Loucy (cell line): ENCODE data around the gene MACF1.
"Not testable (repeated sequence)": the region's sequence is repeated elsewhere in the genome, so short reads cannot be mapped to it uniquely, and the experiment has no call there.

Experiments
- H2AFZ ChIP-seq: fragments of 200-600 bp; sonication (generic); 2 replicates; pipeline ENCODE4 v1.6.0; 2016; ENCODE audit warnings: antibody characterized with exemption, mild to moderate bottlenecking, low read length, moderate library complexity
- H3F3A ChIP-seq: fragments of 200-600 bp; 2 replicates; pipeline ENCODE4 v1.6.0; 2016; ENCODE audit warnings: antibody characterized with exemption, low read depth, mild to moderate bottlenecking
- H3K27me3 ChIP-seq: fragments of 200-600 bp; sonication (generic); 2 replicates; pipeline ENCODE4 v1.6.1; 2014; ENCODE audit warnings: low read length, mild to moderate bottlenecking; ENCODE audit not compliant: insufficient read depth, poor library complexity, severe bottlenecking
- H3K36me3 ChIP-seq: fragments of 200-600 bp; sonication (generic); 2 replicates; pipeline ENCODE4 v1.6.1; 2016; ENCODE audit warnings: low read length; ENCODE audit not compliant: insufficient read depth
- H3K4me1 ChIP-seq: fragments of 200-600 bp; sonication (generic); 2 replicates; pipeline ENCODE4 v1.5.1; 2014; ENCODE audit warnings: low read length, mild to moderate bottlenecking; ENCODE audit not compliant: insufficient read depth, poor library complexity, severe bottlenecking
- H3K4me2 ChIP-seq: fragments of 200-600 bp; sonication (generic); 2 replicates; pipeline ENCODE4 v1.6.0; 2014; ENCODE audit warnings: antibody characterized with exemption, low read length, low read depth, mild to moderate bottlenecking; ENCODE audit not compliant: poor library complexity, severe bottlenecking
- H3K4me3 ChIP-seq: fragments of 200-600 bp; sonication (generic); 2 replicates; pipeline ENCODE4 v1.5.1; 2014; ENCODE audit warnings: low read length, mild to moderate bottlenecking, mixed read lengths; ENCODE audit not compliant: poor library complexity, severe bottlenecking
- H3K79me2 ChIP-seq: fragments of 200-600 bp; sonication (generic); 2 replicates; pipeline ENCODE4 v1.6.1; 2014; ENCODE audit warnings: low read length; ENCODE audit not compliant: insufficient read depth
- H3K9ac ChIP-seq: fragments of 200-600 bp; sonication (generic); 2 replicates; pipeline ENCODE4 v1.6.0; 2014; ENCODE audit warnings: mild to moderate bottlenecking, low read depth, low read length, moderate library complexity; ENCODE audit not compliant: poor library complexity, severe bottlenecking
- H3K9me2 ChIP-seq: fragments of 200-600 bp; sonication (generic); replicated peaks from 2 replicates; pipeline ENCODE4 v1.6.1; 2016; ENCODE audit warnings: low read depth, low read length, mixed read lengths
- H3K9me3 ChIP-seq: fragments of 200-600 bp; sonication (generic); 2 replicates; pipeline ENCODE4 v1.6.1; 2014; ENCODE audit warnings: mild to moderate bottlenecking, antibody characterized with exemption, low read length, low read depth; ENCODE audit not compliant: insufficient read depth
- H4K20me1 ChIP-seq: fragments of 200-600 bp; sonication (generic); 2 replicates; pipeline ENCODE4 v1.6.0; 2014; ENCODE audit warnings: antibody characterized with exemption, low read length, mild to moderate bottlenecking; ENCODE audit not compliant: insufficient read depth, poor library complexity, severe bottlenecking
- EZH2phosphoT487 ChIP-seq: fragments of 200-600 bp; IDR thresholded peaks from 2 replicates; pipeline ENCODE4 v1.6.1; 2018; ENCODE audit warnings: antibody characterized with exemption, mild to moderate bottlenecking, moderate library complexity, borderline replicate concordance
- TF ChIP-seq, protein P1 (sequence below): fragments of 200-600 bp; sonication (generic); conservative IDR thresholded peaks from 2 replicates; pipeline ENCODE4 v1.5.1; 2014; ENCODE audit warnings: mild to moderate bottlenecking, antibody characterized with exemption, low read length

The MACF1 gene

DNA sequence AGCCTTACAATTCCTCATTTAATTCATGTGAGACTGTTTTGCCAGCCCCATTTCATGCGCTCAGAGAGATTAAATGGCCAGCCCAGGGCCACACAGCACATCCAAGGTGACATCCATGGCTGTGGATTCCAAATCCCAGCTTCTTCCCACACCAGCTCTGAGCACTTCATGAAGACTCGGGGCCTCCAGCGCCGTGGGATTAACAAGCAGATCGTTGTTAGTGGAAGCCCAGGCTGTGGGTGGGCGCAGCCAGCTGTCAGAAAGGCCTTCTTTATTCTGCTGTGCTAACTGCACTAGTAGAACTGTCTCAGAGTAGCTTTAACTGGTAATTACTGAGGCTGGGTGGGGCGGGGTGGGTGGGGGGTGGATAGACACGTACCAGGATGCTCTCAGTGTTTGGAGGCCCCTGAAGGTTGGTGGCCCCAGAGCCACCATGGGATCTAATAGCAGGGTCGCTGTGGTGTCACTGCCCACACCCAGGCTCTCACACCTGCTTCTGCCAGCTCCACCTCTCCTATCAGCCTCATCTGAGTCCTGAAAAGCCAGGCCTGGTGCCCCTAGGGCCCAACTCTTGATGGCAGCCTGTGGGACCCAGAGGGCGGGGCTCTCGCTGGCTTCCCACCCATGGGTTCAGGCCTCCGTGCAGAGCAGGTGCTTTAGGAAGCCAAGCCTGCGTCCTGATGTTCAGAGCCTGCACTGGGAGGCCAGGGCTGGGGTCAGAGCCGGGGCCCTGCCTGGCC is 290.3 kb downstream of the MACF1 start:
- H3K79me2 ChIP-seq = no peaks in the 10 kb centered on the region
- no peaks in the 10 kb centered on the region for H3K36me3 ChIP-seq
- no peak overlapping the region for H3K4me3 ChIP-seq
- TF ChIP-seq EZH2phosphoT487 = no peak
- TF ChIP-seq, protein P1, sequence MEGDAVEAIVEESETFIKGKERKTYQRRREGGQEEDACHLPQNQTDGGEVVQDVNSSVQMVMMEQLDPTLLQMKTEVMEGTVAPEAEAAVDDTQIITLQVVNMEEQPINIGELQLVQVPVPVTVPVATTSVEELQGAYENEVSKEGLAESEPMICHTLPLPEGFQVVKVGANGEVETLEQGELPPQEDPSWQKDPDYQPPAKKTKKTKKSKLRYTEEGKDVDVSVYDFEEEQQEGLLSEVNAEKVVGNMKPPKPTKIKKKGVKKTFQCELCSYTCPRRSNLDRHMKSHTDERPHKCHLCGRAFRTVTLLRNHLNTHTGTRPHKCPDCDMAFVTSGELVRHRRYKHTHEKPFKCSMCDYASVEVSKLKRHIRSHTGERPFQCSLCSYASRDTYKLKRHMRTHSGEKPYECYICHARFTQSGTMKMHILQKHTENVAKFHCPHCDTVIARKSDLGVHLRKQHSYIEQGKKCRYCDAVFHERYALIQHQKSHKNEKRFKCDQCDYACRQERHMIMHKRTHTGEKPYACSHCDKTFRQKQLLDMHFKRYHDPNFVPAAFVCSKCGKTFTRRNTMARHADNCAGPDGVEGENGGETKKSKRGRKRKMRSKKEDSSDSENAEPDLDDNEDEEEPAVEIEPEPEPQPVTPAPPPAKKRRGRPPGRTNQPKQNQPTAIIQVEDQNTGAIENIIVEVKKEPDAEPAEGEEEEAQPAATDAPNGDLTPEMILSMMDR = no peak
- H3K4me1 ChIP-seq = no peaks in the 10 kb centered on the region
- H3K9me3 ChIP-seq = no peaks in the 10 kb centered on the region
- no peaks in the 10 kb centered on the region for H3K9me2 ChIP-seq
- no peaks in the 10 kb centered on the region for H3F3A ChIP-seq
- no peak overlapping the region for H3K4me2 ChIP-seq
- no peaks in the 10 kb centered on the region for H4K20me1 ChIP-seq
- H3K27me3 ChIP-seq = no peaks in the 10 kb centered on the region
- no peak overlapping the region for H3K9ac ChIP-seq
- no peak overlapping the region for H2AFZ ChIP-seq

DNA sequence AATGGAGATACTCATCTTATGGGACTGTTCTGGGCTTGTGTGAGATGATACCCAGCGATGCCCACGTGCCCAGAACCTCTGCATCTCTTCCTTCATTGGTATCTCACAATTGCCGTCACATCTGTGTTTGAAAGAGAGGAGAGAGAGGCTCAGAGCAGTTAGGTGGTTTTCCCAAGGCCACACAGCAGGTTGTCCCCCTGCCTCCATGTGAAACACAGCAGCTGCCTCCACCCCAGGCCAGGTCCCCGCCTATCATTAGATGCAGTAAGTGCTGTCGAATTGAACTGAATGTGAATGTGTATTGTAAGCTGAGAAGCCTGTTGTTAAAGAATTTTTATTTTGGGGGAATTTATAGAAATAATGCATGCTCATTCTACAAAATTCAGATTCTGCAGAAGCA is 292.0 kb downstream of the MACF1 start:
- not testable (repeated sequence) for H3K4me2 ChIP-seq, H3K9ac ChIP-seq, H3K9me3 ChIP-seq, H3K79me2 ChIP-seq, H3K4me1 ChIP-seq, H2AFZ ChIP-seq, H4K20me1 ChIP-seq, H3K4me3 ChIP-seq, H3K9me2 ChIP-seq, H3F3A ChIP-seq, H3K36me3 ChIP-seq, H3K27me3 ChIP-seq

DNA sequence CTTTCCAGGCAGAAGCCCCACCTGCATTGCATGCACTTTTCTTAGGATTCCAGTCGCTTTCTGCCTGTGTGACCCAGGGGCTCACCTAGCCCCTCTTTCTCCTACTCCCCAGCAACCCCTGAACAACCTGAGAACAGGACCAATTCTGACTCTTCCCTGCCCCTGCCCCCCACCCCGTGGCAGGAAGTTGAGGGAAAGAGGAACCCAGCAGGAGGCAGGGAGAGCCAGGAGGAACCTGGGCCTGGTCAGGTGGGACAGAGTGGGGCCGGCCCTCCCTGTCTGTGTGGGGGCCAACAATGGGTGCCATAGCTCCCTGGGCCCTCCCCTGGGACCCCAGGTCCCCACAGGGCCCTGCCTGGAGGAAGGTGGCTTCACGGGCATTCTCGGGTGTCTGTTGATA is 293.1 kb downstream of the MACF1 start:
- no peak overlapping the region for H3K4me3 ChIP-seq
- H3F3A ChIP-seq = no peaks in the 10 kb centered on the region
- TF ChIP-seq, protein P1 = no peak
- TF ChIP-seq EZH2phosphoT487 = no peak
- no peak overlapping the region for H3K4me2 ChIP-seq
- H4K20me1 ChIP-seq = no peaks in the 10 kb centered on the region
- no peaks in the 10 kb centered on the region for H3K4me1 ChIP-seq
- H2AFZ ChIP-seq = no peak overlapping the region
- H3K36me3 ChIP-seq = no peaks in the 10 kb centered on the region
- no peaks in the 10 kb centered on the region for H3K27me3 ChIP-seq
- no peaks in the 10 kb centered on the region for H3K79me2 ChIP-seq
- H3K9me2 ChIP-seq = no peaks in the 10 kb centered on the region
- H3K9ac ChIP-seq = no peak overlapping the region
- H3K9me3 ChIP-seq = no peaks in the 10 kb centered on the region

DNA sequence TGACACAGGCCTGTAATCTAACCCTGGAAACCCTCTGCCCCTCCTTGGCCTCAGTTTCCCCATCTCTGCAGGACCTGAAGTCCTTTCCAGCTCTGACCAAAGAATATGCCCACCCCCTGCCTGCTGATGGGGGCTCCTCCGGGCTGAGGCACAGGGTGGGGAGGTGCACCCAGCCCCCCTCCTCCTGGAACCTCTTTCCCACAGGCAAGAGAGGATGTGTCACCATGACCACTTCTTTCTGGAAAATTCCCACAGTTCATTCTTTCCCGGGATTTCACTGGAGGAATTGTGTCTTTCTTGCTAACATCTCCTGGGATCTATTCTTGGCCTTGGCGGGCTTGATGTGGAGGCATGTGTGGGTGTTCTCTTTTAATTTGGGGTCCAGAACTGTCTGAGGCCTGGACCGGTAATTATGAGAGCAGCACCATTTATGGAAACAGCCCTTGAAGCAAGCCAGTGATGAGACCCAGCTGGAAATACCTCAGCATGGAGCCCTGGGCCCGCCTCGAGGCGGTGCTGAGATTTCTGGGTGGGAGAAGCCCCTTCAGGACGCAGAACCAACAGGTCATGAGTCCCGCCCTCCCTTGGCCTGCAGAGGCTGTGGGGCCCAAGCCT is 293.7 kb downstream of the MACF1 start:
- not testable (repeated sequence) for H3K79me2 ChIP-seq, H3K9me3 ChIP-seq, H3K4me3 ChIP-seq, H3F3A ChIP-seq, H4K20me1 ChIP-seq, H3K27me3 ChIP-seq, H3K4me2 ChIP-seq, H3K9ac ChIP-seq, H3K4me1 ChIP-seq, H3K9me2 ChIP-seq, H2AFZ ChIP-seq, H3K36me3 ChIP-seq

DNA sequence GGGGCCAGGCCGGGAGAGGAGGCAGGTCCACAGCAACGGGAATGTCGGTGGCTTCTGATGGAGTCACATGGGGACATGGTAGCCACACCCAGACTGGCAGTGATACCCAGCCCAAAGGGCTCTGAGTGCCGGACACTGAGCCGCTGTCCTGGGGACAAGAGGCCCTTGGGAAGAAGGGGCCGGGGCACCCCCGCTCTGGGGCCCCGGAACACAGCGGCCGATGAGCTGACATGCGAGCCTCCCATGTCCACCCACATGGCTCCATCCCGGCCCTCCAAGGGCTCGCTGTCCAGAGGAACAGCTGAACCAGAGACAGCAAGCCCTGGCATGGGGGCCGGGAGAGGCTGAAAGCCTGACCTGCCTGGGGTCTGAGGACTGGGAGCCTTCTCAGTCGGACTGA is 294.3 kb downstream of the MACF1 start:
- H3K4me1 ChIP-seq, H3F3A ChIP-seq, H4K20me1 ChIP-seq, H3K4me3 ChIP-seq, H3K36me3 ChIP-seq, H3K4me2 ChIP-seq, H3K9me3 ChIP-seq, H3K9me2 ChIP-seq, H3K9ac ChIP-seq, H3K79me2 ChIP-seq, H2AFZ ChIP-seq, H3K27me3 ChIP-seq: not testable (repeated sequence)
